Measurements from ENCODE around the gene SEPTIN7.

DNA sequence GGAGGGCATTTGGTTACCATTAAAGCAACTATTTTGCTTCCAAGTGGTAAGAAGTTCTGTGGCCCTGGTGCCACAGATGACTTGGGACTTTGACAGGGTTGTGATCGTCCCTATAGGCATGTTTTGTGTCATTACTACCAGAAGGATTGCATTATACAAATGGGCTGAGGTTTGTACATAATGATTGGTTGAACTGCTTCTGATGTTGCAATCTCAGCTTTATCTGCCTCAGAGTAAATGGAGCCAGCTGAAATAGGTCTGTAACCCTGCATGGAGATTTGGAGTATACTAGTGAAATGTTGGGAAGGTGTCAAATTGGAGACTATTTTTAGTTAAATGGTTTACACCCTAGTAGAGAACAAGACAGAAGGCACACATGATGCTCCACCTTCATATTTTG is 46.1 kb upstream of the SEPTIN7 start:
- TF ChIP-seq, protein P1, sequence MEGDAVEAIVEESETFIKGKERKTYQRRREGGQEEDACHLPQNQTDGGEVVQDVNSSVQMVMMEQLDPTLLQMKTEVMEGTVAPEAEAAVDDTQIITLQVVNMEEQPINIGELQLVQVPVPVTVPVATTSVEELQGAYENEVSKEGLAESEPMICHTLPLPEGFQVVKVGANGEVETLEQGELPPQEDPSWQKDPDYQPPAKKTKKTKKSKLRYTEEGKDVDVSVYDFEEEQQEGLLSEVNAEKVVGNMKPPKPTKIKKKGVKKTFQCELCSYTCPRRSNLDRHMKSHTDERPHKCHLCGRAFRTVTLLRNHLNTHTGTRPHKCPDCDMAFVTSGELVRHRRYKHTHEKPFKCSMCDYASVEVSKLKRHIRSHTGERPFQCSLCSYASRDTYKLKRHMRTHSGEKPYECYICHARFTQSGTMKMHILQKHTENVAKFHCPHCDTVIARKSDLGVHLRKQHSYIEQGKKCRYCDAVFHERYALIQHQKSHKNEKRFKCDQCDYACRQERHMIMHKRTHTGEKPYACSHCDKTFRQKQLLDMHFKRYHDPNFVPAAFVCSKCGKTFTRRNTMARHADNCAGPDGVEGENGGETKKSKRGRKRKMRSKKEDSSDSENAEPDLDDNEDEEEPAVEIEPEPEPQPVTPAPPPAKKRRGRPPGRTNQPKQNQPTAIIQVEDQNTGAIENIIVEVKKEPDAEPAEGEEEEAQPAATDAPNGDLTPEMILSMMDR (conservative IDR thresholded peaks at IDR 0.05; ENCODE audit: low read depth, low read length), result no peak
- TF ChIP-seq EZH2phosphoT487 (IDR thresholded peaks at IDR 0.05; ENCODE audit: borderline replicate concordance, low read length) (no peak), EZH2 (IDR thresholded peaks at IDR 0.05; ENCODE audit: low read length, unreplicated experiment) (no peak)

Data from PC-3 (cell line).